GM23338 (cell line): Measurements from ENCODE around the gene KCTD17. TPM values are rescaled to one million over a fixed set of nuclear protein-coding genes. Genes with fewer than 3 reads are reported as not detected.

Experiments used
- ATAC-seq: fragments of 200-7000 bp; cut with Tn5 transposase; 3 replicates; pipeline ENCODE4 v1.9.1; 2020
- DNase-seq: peaks from one replicate; pipeline ENCODE4 v3.0.0-alpha.2; 2015; ENCODE audit warnings: low spot score
- H2AFZ ChIP-seq: fragments of 200-600 bp; sonication (generic); 2 replicates; pipeline ENCODE4 v1.8.0; 2016; ENCODE audit warnings: antibody characterized with exemption, mild to moderate bottlenecking, moderate library complexity
- H3F3A ChIP-seq: fragments of 200-600 bp; sonication (generic); replicated peaks from 2 replicates; pipeline ENCODE4 v1.8.0; 2017; ENCODE audit warnings: antibody characterized with exemption, mixed run types, low read depth
- H3K27ac ChIP-seq: fragments of 200-600 bp; sonication (generic); 2 replicates; pipeline ENCODE4 v1.6.1; 2016; ENCODE audit warnings: low read depth
- H3K27me3 ChIP-seq: fragments of 200-600 bp; sonication (generic); 2 replicates; pipeline ENCODE4 v1.8.0; 2016; ENCODE audit warnings: mild to moderate bottlenecking, mixed run types, moderate library complexity; ENCODE audit not compliant: insufficient read depth
- H3K36me3 ChIP-seq: fragments of 200-600 bp; sonication (generic); 2 replicates; pipeline ENCODE4 v1.8.0; 2016; ENCODE audit warnings: mild to moderate bottlenecking; ENCODE audit not compliant: insufficient read depth
- H3K4me1 ChIP-seq: fragments of 200-600 bp; sonication (generic); 2 replicates; pipeline ENCODE4 v1.8.0; 2016; ENCODE audit warnings: mild to moderate bottlenecking, moderate library complexity; ENCODE audit not compliant: insufficient read depth
- H3K4me2 ChIP-seq: fragments of 200-600 bp; sonication (generic); 2 replicates; pipeline ENCODE4 v1.7.1; 2017; ENCODE audit warnings: mixed run types
- H3K4me3 ChIP-seq: fragments of 200-600 bp; sonication (generic); 2 replicates; pipeline ENCODE4 v1.6.1; 2016; ENCODE audit warnings: mixed run types
- H3K79me2 ChIP-seq: fragments of 200-600 bp; sonication (generic); replicated peaks from 2 replicates; pipeline ENCODE4 v1.8.0; 2017; ENCODE audit warnings: mild to moderate bottlenecking; ENCODE audit not compliant: insufficient read depth
- H3K9me2 ChIP-seq: fragments of 200-600 bp; sonication (generic); 2 replicates; pipeline ENCODE4 v1.8.0; 2017; ENCODE audit not compliant: insufficient read depth
- H4K20me1 ChIP-seq: fragments of 200-600 bp; sonication (generic); replicated peaks from 2 replicates; pipeline ENCODE4 v1.8.0; 2017; ENCODE audit warnings: mild to moderate bottlenecking; ENCODE audit not compliant: insufficient read depth
- H3K27ac Mint-ChIP-seq: 2 replicates; pipeline ENCODE4 v1.8.0; 2020; ENCODE audit warnings: inconsistent platforms, mild to moderate bottlenecking, moderate library complexity, mixed read lengths
- H3K27me3 Mint-ChIP-seq: 3 replicates; pipeline ENCODE4 v1.8.0; 2022; ENCODE audit warnings: low read depth, mild to moderate bottlenecking, moderate library complexity, mixed read lengths, inconsistent platforms; ENCODE audit not compliant: insufficient read depth, poor library complexity
- H3K36me3 Mint-ChIP-seq: 3 replicates; pipeline ENCODE4 v1.8.0; 2021; ENCODE audit warnings: low read depth, mild to moderate bottlenecking, inconsistent platforms, moderate library complexity, mixed read lengths
- H3K4me1 Mint-ChIP-seq: 3 replicates; pipeline ENCODE4 v1.8.0; 2020; ENCODE audit warnings: mild to moderate bottlenecking, inconsistent platforms, mixed read lengths
- H3K4me3 Mint-ChIP-seq: 3 replicates; pipeline ENCODE4 v1.8.0; 2021; ENCODE audit warnings: moderate library complexity, mild to moderate bottlenecking, inconsistent platforms, mixed read lengths
- H3K9me3 Mint-ChIP-seq: 3 replicates; pipeline ENCODE4 v1.8.0; 2020; ENCODE audit warnings: moderate library complexity, mild to moderate bottlenecking, inconsistent platforms, mixed read lengths
- CREB1 ChIP-seq: fragments of 250-450 bp; sonication (Bioruptor Pico); IDR thresholded peaks from 2 replicates; pipeline ENCODE4 v1.5.0; 2020; ENCODE audit warnings: low read depth, mild to moderate bottlenecking, moderate library complexity
- CTCF ChIP-seq, 2 experiments: fragments of 200-600 bp in 1 of 2; sonication (generic) in 1 of 2; conservative IDR thresholded peaks; 2 replicates each; pipeline versions ENCODE4 v1.5.1 to v1.6.1; 2016 to 2017; ENCODE audit warnings: antibody characterized with exemption in 2 of 2, low read depth in 2 of 2, mild to moderate bottlenecking in 2 of 2, moderate library complexity in 1 of 2
- EZH2 ChIP-seq: fragments of 200-600 bp; sonication (generic); IDR thresholded peaks from one replicate; pipeline ENCODE4 v1.8.0; 2017; ENCODE audit warnings: antibody characterized with exemption, mild to moderate bottlenecking, low read depth; ENCODE audit not compliant: unreplicated experiment
- EZH2phosphoT487 ChIP-seq: fragments of 200-600 bp; sonication (generic); IDR thresholded peaks from one replicate; pipeline ENCODE4 v1.8.1; 2018; ENCODE audit warnings: antibody characterized with exemption; ENCODE audit not compliant: unreplicated experiment
- JUNB ChIP-seq: IDR thresholded peaks from one replicate; pipeline ENCODE4 v1.6.1; 2016; ENCODE audit warnings: antibody characterized with exemption; ENCODE audit not compliant: unreplicated experiment
- POLR2AphosphoS5 ChIP-seq: IDR thresholded peaks from 2 replicates; pipeline ENCODE4 v1.6.1; 2016; ENCODE audit warnings: antibody characterized with exemption, low read depth
- REST ChIP-seq: IDR thresholded peaks from one replicate; pipeline ENCODE4 v1.6.1; 2018; ENCODE audit warnings: antibody characterized with exemption; ENCODE audit not compliant: unreplicated experiment
- STAT1 ChIP-seq: IDR thresholded peaks from one replicate; pipeline ENCODE4 v1.6.1; 2016; ENCODE audit warnings: antibody characterized with exemption; ENCODE audit not compliant: unreplicated experiment
- ZNF462 ChIP-seq: fragments of 250-450 bp; sonication (Bioruptor Pico); IDR thresholded peaks from 2 replicates; pipeline ENCODE4 v1.5.0; 2020; ENCODE audit warnings: mild to moderate bottlenecking, moderate library complexity
- polyA plus RNA-seq: library from polyadenylated mRNA; unstranded; fragments of >200 nt; fragmentation: Nextera tagmentation; extraction: Ambion mirVana; gene quantifications from 2 replicates; pipeline ENCODE4 v1.2.1, GENCODE V29; 2016
- total RNA-seq: library from RNA; depleted of rRNA; stranded (reverse); fragments of >200 nt; shearing (Covaris generic); gene quantifications from 2 replicates; pipeline ENCODE4 v1.2.3, GENCODE V29; 2014

Gene KCTD17
- total and polyA plus RNA-seq, 2 experiments from 2014 or later, result 25.1 to 35.0 TPM

GRCh38 chr22:37059876-37060449 is 8.4 kb downstream of the KCTD17 start (continued):
- no peak for TF ChIP-seq ZNF462 (CRISPR knock-in tag)
- no peak for TF ChIP-seq CTCF (conservative IDR thresholded peaks at IDR 0.05; ENCODE audit: low read depth in 2 of 2)
- no peak for TF ChIP-seq JUNB

GRCh38 chr22:37060801-37061610 is 9.5 kb downstream of the KCTD17 start:
- ATAC-seq (no peak), DNase-seq (no peak)
- Histone ChIP-seq H4K20me1 (0 out of 2 replicates have a peak, but pooled peaks cover 4% of the 10 kb centered on the region), H3K4me1 (peaks cover 17% of the 10 kb centered on the region; the same call in 1 of the 2 replicates), H3K4me3 (no peak overlapping the region), H3K4me2 (no peak overlapping the region), H3K79me2 (no peaks in the 10 kb centered on the region), H3K27ac (no peak overlapping the region), H2AFZ (no peak overlapping the region), H3F3A (no peaks in the 10 kb centered on the region), H3K36me3 (no peaks in the 10 kb centered on the region; the same call in 1 of the 2 replicates), H3K9me2 (no peaks in the 10 kb centered on the region), H3K27me3 (no peaks in the 10 kb centered on the region)
- peaks cover 31% of the 10 kb centered on the region for H3K4me1 Mint-ChIP-seq
- no peak overlapping the region for H3K4me3 Mint-ChIP-seq
- peaks cover 11% of the 10 kb centered on the region for H3K36me3 Mint-ChIP-seq
- H3K9me3 Mint-ChIP-seq, result no peaks in the 10 kb centered on the region
- no peak overlapping the region; the same call in 1 of the 2 replicates for H3K27ac Mint-ChIP-seq
- H3K27me3 Mint-ChIP-seq, result peaks cover 5% of the 10 kb centered on the region
- TF ChIP-seq REST, result no peak
- TF ChIP-seq POLR2AphosphoS5, result no peak
- no peak for TF ChIP-seq CREB1 (CRISPR knock-in tag)
- no peak for TF ChIP-seq EZH2
- no peak for TF ChIP-seq EZH2phosphoT487
- no peak for TF ChIP-seq STAT1
- TF ChIP-seq CTCF (conservative IDR thresholded peaks at IDR 0.05; ENCODE audit: low read depth in 2 of 2), result no peak
